ENCODE measurements around the gene SPARC.
"Not testable (repeated sequence)": the region's sequence is repeated elsewhere in the genome, so short reads cannot be mapped to it uniquely, and the experiment has no call there.

Gene SPARC, protein sequence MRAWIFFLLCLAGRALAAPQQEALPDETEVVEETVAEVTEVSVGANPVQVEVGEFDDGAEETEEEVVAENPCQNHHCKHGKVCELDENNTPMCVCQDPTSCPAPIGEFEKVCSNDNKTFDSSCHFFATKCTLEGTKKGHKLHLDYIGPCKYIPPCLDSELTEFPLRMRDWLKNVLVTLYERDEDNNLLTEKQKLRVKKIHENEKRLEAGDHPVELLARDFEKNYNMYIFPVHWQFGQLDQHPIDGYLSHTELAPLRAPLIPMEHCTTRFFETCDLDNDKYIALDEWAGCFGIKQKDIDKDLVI

DNA sequence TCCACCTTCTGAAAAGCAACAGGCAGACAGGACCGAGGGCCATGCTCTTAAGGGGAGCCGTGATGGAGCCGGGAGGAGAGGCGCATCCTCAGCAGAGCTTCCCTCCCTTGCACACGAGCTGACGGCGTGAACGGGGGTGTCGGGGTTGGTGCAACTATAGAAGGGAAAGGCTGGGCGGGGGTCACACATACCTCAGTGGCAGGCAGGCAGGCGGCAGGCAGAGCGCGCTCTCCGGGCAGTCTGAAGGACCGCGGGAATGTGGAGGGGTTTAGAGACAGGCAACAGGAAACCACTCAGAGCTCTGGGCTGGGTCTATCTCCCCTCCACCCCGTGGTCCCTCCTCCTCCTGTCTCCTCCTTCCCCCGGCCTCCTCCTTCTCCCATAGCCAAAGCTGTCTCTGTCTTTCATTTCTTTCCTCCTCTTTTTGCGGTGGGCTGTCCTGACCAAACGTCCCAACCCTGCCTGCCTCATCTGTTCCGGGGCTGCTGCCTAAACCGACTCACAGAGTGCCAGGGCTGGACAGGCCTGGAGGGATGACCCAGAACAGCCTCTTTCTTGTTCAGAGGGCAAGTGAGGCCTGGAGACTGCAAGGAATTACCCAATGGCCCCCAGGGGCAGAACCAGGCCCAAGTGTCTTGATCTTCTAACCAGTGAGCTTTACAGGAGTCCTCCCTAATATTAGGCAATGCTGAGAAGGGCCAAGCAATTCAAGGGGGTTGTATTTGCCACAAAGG is at the start of gene SPARC:
SPARC (minus strand) TSS at position 242 of the 734 bp plus-strand sequence. CDS start 10,727 bp downstream, outside the sequence.
- DNase-seq: no peak

DNA sequence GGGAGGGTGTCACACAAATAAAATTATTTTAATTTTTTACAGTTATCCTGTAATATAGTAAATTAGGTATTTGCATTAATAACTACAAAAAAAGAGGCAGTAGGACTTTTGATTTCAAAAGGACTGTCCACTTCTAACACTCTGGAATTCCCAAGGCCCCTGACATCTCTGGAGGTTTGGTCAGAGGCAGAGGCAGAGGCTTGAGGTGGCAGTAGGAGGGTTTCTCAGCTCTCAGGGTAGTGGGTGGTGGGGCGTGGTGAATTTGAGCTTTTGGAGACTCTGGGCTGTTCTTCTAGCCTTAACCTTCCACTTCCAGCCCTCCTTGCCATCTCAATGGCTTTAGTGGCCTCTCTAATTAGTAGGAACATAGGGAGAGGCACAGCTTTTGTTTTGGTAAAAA is 48.9 kb upstream of the SPARC start:
- no peak for DNase-seq

DNA sequence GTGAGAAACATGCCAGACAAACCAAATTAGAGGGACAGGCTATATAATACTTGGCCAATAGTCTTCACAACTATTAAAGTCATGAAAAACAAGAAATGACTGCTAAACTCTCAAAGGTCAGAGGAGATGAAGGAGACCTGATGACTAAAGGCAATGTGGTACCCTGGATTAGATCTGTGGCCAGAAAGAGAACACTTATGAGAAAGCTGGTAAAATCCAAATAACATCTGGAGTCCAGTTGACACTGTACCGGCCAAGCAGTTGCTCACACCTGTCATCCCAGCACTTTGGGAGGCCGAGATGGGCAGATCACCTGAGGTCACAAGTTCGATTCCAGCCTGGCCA is 47.3 kb upstream of the SPARC start:
- no peak for DNase-seq

DNA sequence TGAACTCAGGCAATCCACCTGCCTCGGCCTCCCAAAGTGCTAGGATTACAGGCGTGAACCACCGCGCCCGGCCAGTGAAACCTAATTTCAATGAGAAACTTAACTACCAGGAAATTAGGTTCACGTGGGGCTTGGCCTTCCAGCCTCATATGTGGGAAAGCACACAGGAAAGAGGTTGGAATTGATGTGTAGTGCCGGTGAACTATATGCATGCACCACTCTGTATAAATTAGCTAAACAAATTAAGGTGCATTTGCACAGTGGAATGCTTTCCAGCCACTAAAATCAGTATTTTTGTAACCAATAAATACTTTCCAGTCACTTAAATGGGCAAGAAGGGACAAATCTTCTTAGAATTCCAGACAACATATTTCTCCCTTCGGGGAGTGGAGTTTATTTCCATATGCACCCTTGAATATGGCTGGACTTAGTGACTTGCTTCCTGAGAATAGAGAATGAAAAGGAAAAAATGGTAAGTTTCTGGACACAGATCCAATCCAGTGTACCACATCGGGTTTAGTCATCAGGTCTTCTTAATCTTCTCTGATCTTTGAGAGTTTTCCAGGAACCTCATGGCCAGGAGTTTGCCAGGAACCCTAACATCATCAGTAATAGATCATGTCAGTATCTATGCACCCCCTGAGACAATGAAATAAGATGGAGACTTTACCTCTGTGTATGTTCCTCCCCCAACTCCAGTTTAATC is 46.8 kb upstream of the SPARC start:
- no peak for DNase-seq

DNA sequence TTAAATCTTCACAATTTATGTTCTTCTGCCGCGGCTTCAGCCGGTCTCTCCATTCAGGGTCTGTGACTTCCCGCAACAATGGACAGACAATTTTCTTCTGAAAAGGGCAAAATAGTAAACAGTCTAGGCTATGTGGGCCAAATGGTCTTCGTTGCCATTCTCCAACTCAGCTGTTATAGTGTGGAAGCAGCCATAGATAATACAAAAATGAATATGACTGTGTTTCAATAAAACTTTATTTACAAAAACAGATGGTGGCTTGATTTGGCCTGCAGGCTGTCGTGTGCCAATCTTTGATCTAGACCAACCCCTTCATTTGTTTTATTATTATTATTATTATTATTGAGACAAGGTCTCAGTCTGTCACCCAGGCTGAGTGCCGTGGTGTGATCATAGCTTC is 43.7 kb upstream of the SPARC start:
- no peak for DNase-seq

DNA sequence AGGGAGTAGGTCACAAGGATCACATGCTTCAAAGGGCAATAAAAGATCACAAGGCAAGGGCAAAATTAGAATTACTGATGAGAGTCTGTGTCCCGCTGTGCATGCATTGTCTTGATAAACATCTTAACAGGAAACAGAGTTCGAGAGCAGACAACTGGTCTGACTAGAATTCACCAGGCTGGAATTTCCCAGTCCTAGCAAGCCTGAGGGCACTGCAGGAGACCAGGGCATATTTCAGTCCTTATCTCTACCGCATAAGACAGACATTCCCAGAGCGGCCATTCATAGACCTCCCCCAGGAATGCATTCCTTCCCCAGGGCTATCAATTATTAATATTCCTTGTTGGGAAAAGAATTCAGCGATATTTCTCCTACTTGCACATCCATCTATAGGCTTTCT is 42.9 kb upstream of the SPARC start:
- DNase-seq: not testable (repeated sequence)

DNA sequence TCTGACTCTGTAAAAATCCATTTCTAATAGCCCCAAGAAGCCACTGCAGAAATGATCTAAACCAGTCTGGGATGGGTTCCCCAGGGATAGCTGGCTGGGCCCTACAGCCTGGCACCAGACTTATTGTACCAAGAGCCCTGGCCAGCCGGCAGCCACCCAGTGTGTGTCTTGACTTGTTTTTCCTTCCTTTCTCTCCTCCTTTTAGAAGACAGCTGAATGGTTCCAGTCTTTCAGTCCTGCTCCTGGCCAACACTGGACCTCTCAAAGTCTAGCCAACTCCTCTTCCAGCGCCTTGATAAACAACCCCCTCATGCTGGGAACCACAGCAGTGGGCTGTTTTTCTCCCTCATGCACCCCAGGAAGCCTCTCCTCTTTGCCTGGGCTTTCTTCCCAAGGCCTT is 37.6 kb upstream of the SPARC start:
- no peak for DNase-seq

DNA sequence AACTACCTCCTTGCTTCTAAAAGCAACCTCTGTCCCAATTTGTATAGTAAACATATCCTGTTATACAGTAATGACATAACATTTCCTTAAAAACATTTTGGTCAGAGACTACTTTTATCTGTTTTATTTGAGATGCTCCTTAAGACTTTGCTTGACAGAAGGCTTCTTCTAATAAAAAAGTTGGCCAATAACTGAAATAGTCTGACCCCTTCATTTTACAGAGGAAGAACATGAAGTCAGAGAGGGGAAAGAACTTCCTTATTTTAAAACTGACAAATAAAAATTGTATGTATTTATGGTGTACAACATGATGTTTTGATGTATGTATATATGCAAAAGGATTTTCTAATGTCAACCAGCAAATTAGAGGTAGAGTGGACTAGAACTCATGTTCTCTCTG is 35.8 kb upstream of the SPARC start:
- DNase-seq: no peak

DNA sequence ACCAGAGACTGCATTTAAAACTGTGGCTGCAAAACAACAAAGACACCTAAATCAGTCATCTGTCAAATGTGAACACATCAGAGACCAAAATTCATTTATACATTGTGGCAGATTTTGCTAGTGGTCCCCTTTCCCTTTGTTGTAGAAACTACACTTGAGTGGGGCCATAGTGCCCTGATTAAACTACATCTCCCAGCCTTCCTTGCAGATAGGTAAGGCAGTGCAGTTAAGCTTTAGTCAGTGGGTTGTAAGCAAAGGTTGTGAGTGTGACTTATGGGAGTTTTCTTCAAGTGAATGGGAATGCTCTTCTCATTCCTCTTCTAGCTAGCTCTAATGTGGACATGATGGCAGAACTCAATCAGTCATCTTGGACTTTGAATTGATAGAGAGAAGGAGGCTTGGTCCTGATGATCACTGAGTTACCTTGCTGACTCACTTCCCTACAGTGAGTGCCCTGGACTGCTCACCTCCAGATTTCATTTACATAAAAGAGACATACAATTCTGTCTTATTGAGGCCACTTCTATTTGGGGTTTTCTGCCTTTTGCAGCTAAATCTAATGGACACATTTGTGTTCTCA is 35.2 kb upstream of the SPARC start:
- DNase-seq: no peak

DNA sequence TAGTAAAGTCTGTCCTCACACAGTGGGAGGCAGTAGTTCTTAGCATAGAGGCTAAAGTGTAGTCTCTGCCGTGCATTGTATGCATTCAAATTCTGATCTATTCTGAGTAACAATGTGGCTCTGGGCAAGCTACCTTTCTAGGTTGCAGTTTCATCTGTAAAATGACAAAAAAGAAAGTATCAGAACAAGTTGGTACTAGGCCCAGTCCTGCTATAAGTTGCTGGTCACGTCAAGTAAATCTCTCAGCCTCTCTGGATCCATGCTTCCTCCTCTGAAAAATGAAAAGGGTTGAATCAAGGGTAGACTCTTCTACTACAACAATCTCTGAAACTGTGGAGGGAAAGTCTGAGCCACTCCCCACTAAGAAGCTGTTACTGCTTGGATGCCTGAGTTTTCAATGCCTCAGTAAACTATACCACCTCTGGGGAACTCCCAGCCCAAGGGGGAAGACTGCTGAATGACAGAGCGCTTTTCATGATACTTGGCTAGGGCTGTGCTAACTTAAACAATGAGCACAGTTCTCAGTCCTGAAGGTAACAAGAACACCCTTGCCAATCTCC is 34.5 kb upstream of the SPARC start:
- no peak for DNase-seq

DNA sequence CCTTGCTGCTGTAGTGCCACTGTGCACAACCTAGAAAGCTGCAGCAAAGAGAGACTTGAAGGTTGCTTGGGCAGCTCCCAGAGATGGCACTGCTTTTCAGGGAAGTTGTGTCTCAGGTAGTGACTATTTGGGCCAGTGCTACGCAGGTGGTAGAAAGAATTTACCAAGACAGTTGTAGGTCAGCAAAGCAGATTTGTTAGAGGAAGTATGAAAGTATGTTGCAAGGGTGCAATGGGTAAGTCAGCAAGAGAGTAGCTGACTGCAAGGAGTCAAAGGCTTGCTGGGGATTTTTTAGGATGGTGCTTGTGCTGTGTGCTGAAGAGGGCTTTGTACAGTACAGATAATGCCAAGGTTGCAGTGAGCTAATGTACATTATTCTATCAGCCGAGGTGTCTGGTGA is 33.5 kb upstream of the SPARC start:
- no peak for DNase-seq

DNA sequence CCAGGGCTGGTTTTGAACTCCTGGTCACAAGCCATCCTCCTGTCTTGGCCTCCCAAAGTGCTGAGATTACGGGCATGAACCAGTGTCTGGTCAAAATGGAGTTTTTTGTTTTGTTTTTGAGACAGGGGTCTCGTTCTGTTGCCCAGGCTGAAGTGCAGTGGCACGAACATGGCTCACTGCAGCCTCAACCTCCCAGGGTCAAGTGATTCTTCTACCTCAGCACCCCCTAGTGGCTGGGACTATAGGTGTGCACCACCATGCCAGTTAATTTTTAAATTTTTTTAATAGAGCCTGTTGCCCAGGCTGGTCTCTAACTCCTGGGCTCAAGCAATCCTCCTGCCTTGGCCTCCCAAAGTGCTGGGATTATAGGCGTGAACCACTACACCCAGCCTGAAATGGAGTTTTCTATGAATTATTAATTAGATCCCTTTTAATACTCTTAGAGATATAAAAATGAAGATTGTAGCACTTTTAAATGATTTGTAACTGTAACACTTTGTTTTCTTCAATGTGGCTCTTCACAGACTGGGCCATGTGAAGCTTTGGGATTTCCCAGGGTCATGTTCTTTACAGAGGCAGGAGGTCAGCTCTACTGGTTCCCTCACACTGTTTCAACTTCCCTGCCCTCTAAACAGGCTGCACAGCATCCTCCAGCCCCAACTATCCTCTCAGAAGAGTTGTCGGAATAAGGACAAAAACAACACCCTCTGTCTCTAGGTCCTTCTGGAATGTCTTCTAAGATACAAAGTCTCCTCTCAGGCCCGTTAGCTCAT is 32.7 kb upstream of the SPARC start:
- DNase-seq: no peak

DNA sequence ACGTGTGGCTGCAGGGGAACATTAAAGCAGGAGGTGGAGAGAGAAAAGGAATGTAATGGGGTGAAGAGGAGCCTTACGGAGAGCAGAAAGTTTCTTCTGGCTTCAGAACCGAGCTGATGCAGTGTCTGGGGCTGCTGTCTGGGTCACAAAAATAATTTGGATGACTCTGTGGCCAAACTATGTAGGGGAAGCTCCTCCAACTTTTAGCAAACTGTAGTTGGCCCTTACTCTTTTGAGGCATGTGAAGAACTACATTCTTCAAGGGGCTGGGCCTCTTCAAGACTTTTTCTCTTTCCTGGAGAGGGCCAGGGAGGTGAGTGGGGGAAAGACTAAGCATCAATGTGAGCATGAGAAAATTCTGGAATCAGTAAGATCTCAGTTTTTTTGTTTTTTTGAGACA is 31.9 kb upstream of the SPARC start:
- no peak for DNase-seq

DNA sequence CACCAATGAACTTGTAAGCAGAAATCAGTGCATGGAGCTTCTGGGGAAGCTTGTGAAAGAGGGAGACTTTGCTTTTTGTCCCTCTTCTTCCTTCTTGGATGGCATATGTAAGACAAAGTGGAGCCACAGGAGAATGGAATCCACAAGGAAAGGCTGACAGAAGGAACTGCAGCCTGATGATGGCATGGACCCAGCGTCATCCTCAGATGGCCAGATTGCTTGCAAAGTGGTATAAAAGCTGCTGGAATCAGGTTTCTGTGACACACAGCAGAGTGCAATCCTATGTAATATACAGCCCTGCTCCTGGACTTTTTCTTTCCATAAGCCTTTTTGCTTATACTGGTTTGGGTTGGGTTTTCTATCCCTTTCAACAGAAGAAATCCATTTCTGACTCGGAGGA is 31.4 kb upstream of the SPARC start:
- no peak for DNase-seq

DNA sequence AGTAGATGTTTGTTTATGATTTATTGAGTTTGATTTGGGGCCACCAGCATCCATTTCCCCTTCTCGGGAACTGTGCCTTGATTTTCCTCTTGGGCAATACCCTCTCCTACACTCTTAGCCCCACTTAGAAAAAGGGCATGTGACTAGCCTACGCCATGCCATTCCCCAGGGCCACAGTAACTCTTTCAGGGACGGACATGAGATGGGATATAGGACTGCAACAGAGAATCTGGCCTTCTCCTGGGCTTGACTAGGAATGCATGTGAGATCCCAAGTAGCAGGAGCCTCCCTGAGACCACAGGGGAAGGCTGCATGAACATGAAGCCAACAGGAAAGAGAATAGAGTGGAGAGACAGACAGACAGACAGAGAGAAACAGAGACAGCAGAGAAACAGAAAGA is 30.7 kb upstream of the SPARC start:
- no peak for DNase-seq

DNA sequence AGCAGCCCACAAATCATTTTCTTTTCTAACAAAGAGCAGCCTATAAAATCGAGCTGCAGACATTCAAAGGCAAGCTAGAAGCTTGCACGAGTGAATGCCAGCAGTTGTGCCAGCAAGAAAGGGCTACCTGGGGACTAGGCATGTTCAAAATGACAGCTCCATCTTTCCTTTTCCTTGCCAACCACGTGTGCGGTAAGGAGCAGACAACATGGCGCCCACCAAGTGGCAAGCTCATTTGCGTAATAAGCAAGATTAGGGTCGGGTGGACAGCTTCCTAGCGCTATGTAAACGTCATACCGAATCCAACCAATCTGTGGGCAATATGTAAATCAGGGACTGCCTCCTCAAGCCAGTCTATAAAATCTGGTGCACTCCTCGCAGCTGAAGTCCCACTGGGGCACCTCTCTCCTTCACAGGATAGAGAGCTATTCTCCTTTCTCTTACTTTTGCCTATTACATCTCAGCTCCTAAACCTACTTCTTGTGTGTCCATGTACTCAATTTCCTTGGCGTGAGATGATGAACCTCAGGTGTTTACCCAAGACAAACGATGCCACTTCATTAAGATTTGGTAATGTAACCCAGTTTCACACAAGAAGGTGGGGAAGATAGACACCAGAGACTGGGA is 22.5 kb upstream of the SPARC start:
- DNase-seq: no peak

DNA sequence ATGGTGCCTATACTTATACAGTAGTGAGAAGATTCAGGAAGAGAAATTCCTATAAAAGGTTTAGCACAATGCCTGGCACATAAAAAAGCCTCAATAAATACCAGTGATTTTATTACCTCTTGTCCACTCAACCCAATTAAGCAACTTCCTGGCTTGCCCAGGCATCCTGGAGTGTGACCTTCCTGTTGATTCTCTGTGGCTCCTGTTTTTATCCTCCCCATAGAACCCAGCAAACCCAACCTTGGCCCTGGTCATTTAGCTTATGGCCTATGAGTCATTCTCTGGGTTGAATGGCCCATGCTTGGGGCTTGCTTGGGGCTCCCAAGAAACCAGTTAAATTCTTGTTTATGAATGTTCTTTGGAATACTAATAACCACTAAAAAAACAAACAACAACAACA is 21.4 kb upstream of the SPARC start:
- no peak for DNase-seq

DNA sequence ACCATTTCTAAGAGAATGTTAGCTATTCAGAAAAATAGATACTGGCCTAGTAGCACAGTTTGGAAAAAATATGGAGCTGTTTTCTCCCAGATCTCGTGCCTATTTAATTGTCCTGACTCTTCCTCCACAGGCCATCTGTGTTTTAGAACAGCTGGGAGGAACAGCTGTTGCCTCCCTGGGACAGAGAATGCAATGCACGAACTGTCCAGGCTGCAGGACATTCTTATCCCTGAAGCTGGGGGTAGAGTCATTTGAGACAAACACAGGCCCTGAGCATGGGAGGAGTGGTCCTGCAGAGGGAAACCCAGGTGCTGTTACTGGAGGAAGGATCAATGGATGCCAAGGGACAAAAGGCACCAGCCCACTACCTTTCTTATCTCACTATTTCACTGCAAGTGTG is 20.9 kb upstream of the SPARC start:
- no peak for DNase-seq

DNA sequence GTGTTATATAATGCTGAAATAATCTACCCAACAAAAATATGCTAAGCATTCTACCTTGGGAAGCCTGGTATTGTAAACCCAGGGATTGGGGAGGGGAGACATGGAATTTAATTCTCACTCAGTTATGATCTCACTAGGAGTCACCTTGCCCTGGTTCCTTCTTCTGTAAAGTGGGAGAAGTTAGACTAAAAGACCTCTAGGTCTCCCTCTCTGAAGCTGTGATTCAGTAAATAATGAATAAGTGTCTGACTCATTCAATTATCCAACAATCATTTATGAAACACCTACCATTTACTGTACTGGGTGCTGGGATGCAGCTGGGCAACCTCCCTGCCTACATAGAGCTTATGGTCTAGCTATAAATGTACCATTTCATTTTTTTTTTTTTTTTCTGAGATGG is 20.2 kb upstream of the SPARC start:
- DNase-seq: no peak

DNA sequence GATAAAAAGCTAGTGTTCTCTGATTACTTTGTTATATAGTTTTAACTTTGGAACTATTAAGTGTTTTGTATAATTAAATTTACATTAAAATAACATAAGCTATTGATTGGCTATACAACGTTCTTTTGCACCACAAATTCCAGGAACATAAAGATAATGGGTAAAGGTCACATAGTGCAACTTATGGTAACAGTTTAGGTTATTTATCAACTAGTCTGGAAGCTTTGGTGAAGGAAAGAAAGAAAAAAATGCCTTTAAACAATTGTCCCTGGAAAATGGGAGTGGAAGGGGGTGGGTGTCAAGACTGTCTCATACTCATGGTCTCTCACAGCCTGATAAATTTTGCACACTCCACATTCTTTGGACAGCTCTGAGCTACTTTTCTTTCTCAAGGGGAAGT is 17.1 kb upstream of the SPARC start:
- DNase-seq: no peak

DNA sequence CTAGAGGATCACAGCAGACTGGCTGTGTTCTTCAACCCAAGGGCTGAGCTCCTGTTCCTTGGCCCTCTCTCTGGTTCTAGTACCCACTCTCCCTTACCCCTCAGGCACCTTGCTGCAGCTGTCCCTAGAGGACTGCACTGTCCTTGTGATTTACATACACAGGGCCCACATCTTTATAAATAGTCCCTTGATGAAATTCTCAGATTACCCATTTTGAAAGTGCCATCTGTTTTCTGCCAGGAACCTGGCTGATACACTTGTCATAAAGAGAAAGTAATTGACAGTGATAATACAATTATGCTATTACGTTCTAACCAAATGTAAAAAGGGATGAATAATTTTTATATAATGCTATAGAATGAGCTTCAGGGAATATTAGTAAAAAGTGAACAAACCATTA is 16.5 kb upstream of the SPARC start:
- DNase-seq: peak; percentile 4

DNA sequence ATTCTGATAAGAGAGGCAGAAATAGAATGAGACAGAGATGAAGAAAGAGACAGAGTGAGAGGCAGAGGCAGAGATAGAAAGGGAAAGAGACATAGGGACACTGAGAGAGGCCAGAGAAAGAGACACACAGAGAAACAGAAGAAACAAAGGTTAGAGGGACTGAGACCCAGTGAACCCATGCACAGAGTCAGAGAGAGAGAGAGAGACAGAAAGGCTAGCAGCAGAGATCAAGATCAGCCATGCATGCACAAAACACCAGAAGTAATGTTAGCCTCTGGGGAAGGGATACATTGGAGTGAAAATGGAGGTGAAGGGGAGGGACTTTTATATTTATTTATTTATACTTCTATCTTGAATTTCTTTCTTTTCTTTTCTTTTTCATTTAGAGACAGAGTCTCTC is 14.1 kb upstream of the SPARC start:
- no peak for DNase-seq
